ENCODE data around the gene CCDC57.

- TF ChIP-seq CTCF (IDR thresholded peaks at IDR 0.05) (no peak), POLR2A (IDR thresholded peaks at IDR 0.05; ENCODE audit: low read depth) (no peak)
Measured at GRCh38 chr17:82079001-82079677, 133.5 kb downstream of the CCDC57 start.

Data from esophagus muscularis mucosa (tissue), 3 donors.